ENCODE measurements around the gene ATP8A2.

Gene ATP8A2

DNA sequence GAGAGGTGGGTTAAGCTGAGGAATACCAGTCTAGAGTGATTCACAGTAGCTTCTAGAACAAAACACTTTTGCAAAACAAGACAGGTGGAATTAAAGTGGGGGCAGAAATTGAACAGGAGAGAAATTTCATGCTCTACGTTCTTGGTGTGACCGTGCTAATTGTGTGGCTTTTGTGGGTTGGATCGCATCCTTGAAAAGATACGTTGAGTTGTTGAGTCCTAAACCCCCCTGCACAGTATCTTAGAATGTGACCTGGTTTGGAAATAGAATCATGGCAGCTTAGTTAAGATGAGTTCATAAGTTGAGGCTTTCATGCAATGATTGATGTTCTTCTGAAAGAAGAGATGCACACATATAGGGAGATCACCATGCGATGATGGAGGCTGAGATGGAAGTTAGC lies 308.2 kb downstream of the ATP8A2 start:
- H3K4me3 ChIP-seq (replicated peaks; ENCODE audit: low read depth, low read length), result no peak overlapping the region
- TF ChIP-seq, protein P1, sequence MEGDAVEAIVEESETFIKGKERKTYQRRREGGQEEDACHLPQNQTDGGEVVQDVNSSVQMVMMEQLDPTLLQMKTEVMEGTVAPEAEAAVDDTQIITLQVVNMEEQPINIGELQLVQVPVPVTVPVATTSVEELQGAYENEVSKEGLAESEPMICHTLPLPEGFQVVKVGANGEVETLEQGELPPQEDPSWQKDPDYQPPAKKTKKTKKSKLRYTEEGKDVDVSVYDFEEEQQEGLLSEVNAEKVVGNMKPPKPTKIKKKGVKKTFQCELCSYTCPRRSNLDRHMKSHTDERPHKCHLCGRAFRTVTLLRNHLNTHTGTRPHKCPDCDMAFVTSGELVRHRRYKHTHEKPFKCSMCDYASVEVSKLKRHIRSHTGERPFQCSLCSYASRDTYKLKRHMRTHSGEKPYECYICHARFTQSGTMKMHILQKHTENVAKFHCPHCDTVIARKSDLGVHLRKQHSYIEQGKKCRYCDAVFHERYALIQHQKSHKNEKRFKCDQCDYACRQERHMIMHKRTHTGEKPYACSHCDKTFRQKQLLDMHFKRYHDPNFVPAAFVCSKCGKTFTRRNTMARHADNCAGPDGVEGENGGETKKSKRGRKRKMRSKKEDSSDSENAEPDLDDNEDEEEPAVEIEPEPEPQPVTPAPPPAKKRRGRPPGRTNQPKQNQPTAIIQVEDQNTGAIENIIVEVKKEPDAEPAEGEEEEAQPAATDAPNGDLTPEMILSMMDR (IDR thresholded peaks at IDR 0.05; ENCODE audit: low read length, missing control alignments), result no peak
- DNase-seq (ENCODE audit: low read depth), result no peak

GRCh38 chr13:25682276-25682675 lies 310.5 kb downstream of the ATP8A2 start:
- no peak for DNase-seq (ENCODE audit: low read depth)
- H3K4me3 ChIP-seq (replicated peaks; ENCODE audit: low read depth, low read length), result no peak overlapping the region
- TF ChIP-seq, protein P1 (IDR thresholded peaks at IDR 0.05; ENCODE audit: low read length, missing control alignments), result no peak

GRCh38 chr13:25683056-25683455 lies 311.3 kb downstream of the ATP8A2 start:
- no peak overlapping the region for H3K4me3 ChIP-seq (replicated peaks; ENCODE audit: low read depth, low read length)
- TF ChIP-seq, protein P1 (IDR thresholded peaks at IDR 0.05; ENCODE audit: low read length, missing control alignments), result no peak
- DNase-seq (ENCODE audit: low read depth), result no peak

DNA sequence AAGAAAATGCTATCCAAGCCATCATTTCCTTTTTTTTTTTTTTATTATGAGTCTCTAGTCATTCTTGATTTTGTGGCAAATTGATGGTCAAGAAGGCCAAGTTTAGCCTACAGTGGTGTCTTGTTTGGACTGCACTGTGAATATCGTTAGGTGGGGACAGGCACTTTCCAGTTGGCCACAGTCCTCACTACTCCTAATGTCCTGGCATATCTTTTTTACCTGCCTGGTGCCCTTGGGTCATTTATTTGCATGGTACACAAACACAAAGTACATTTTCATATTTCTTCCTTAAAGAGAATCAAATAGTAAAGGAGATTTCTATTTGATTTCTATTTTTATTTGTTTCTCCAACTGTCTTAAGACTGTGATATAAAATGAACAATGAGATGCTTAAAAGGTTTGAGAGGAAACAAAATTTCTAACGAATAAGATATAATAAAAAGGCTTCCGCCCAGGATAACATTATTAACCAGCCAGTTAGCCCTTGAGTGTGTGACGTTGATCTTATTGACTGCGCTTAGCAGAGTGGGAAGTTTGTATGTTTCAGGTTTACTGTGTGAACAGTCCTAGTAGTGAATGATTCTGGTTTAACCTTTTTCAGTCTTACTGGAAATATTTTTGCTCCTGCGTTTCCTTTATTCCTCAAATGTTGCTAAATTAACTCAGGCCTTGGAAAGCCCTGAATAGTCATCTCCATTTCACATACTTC lies 312.0 kb downstream of the ATP8A2 start:
- TF ChIP-seq, protein P1 (IDR thresholded peaks at IDR 0.05; ENCODE audit: low read length, missing control alignments), result no peak
- no peak overlapping the region for H3K4me3 ChIP-seq (replicated peaks; ENCODE audit: low read depth, low read length)
- no peak for DNase-seq (ENCODE audit: low read depth)

DNA sequence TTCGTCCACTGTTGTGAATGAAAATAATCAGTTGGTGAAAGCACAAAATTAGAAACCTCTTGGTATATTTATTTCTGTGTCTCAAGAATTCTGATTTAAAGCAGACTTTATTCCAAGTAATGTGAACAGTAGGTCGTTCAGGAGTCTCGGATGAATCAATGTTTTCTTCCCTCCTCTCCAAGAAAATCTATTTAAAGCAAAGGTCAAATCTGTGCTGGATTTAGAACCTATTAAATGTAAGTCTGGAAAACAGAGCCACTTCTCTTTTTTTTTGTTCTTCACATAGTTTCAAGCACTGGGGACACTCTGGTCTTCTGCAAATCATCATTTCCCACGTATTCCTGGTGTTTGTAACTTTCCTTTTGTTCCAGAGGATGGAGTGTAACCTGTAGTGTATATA lies 312.7 kb downstream of the ATP8A2 start:
- no peak for DNase-seq (ENCODE audit: low read depth)
- TF ChIP-seq, protein P1 (IDR thresholded peaks at IDR 0.05; ENCODE audit: low read length, missing control alignments), result no peak
- no peak overlapping the region for H3K4me3 ChIP-seq (replicated peaks; ENCODE audit: low read depth, low read length)

GRCh38 chr13:25686831-25687470 lies 315.2 kb downstream of the ATP8A2 start:
- TF ChIP-seq, protein P1 (IDR thresholded peaks at IDR 0.05; ENCODE audit: low read length, missing control alignments), result no peak
- DNase-seq (ENCODE audit: low read depth), result no peak
- no peak overlapping the region for H3K4me3 ChIP-seq (replicated peaks; ENCODE audit: low read depth, low read length)
